Measurements from ENCODE around the gene PMM2. TPM values are rescaled to one million over a fixed set of nuclear protein-coding genes. Genes with fewer than 3 reads are reported as not detected.

Gene PMM2
- polyA plus RNA-seq, 1 donor (not counting 4 experiments of a cell fraction or from before 2014, with no cell fraction given): 38.6 TPM

GRCh38 chr16:8853611-8854010, 56.0 kb downstream of the PMM2 start:
- no peak overlapping the region for H3K9ac ChIP-seq (ENCODE audit: control insufficient read depth, extremely low read depth, insufficient read depth, low read length)
- H2AFZ ChIP-seq (ENCODE audit: control insufficient read depth, low read length): no peak overlapping the region
- DNase-seq (ENCODE audit: low read depth, low spot score) (no peak), FAIRE-seq (no peak)
- no peaks in the 10 kb centered on the region for H4K20me1 ChIP-seq (ENCODE audit: control insufficient read depth, extremely low read depth, insufficient read depth, low read length)
- no peaks in the 10 kb centered on the region for H3K9me3 ChIP-seq (ENCODE audit: control insufficient read depth, low read depth, low read length)
- TF ChIP-seq EZH2 (IDR thresholded peaks at IDR 0.05; ENCODE audit: low read length): no peak
- no peak for TF ChIP-seq CTCF (optimal IDR thresholded peaks at IDR 0.05 in 1 of 3, IDR thresholded peaks at IDR 0.05 in 1 of 3, conservative IDR thresholded peaks at IDR 0.05 in 1 of 3; ENCODE audit: extremely low read depth in 1 of 3, insufficient read depth in 2 of 3, low read length in 3 of 3)
- H3K4me1 ChIP-seq (ENCODE audit: control insufficient read depth, extremely low read depth, insufficient read depth, low read length): peaks cover 27% of the 10 kb centered on the region
- H3K4me3 ChIP-seq (ENCODE audit: control insufficient read depth in 2 of 3, extremely low read depth in 1 of 3, insufficient read depth in 2 of 3, low read depth in 1 of 3, low read length in 3 of 3): no peak overlapping the region
- H3K27ac ChIP-seq (ENCODE audit: control insufficient read depth, insufficient read depth, low read length): no peak overlapping the region
- peaks cover 23 to 34% of the 10 kb centered on the region in 2 experiments for H3K36me3 ChIP-seq (ENCODE audit: control insufficient read depth in 2 of 2, extremely low read depth in 1 of 2, insufficient read depth in 2 of 2, low read length in 2 of 2)
- dilution Hi-C loops (cut with MboI; ENCODE audit: extremely low pct_ligation_motif_present, low sequenced_read_pairs): no loop called here
- no peak overlapping the region for H3K4me2 ChIP-seq (ENCODE audit: control insufficient read depth, extremely low read depth, insufficient read depth, low read depth, low read length)
- H3K27me3 ChIP-seq (ENCODE audit: control insufficient read depth, extremely low read depth, insufficient read depth, low read length): no peaks in the 10 kb centered on the region
- peaks cover 2% of the 10 kb centered on the region for H3K9me1 ChIP-seq (ENCODE audit: control insufficient read depth, extremely low read depth, insufficient read depth, low read length)
- H3K79me2 ChIP-seq (ENCODE audit: control insufficient read depth, insufficient read depth, low read length): peaks cover 5% of the 10 kb centered on the region

GRCh38 chr16:8854298-8854948, 56.8 kb downstream of the PMM2 start:
- Histone ChIP-seq H3K4me1 (ENCODE audit: control insufficient read depth, extremely low read depth, insufficient read depth, low read length) (peaks cover 19% of the 10 kb centered on the region), H3K9me3 (ENCODE audit: control insufficient read depth, low read depth, low read length) (no peaks in the 10 kb centered on the region), H3K79me2 (ENCODE audit: control insufficient read depth, insufficient read depth, low read length) (peaks cover 13% of the 10 kb centered on the region), H3K27me3 (ENCODE audit: control insufficient read depth, extremely low read depth, insufficient read depth, low read length) (no peaks in the 10 kb centered on the region), H4K20me1 (ENCODE audit: control insufficient read depth, extremely low read depth, insufficient read depth, low read length) (no peaks in the 10 kb centered on the region), H3K36me3 (ENCODE audit: control insufficient read depth in 2 of 2, extremely low read depth in 1 of 2, insufficient read depth in 2 of 2, low read length in 2 of 2) (peaks cover 25 to 29% of the 10 kb centered on the region in 2 experiments), H2AFZ (ENCODE audit: control insufficient read depth, low read length) (no peak overlapping the region), H3K9me1 (ENCODE audit: control insufficient read depth, extremely low read depth, insufficient read depth, low read length) (peaks cover under 1% of the 10 kb centered on the region), H3K9ac (ENCODE audit: control insufficient read depth, extremely low read depth, insufficient read depth, low read length) (no peak overlapping the region), H3K4me2 (ENCODE audit: control insufficient read depth, extremely low read depth, insufficient read depth, low read depth, low read length) (no peak overlapping the region), H3K4me3 (ENCODE audit: control insufficient read depth in 2 of 3, extremely low read depth in 1 of 3, insufficient read depth in 2 of 3, low read depth in 1 of 3, low read length in 3 of 3) (no peak overlapping the region), H3K27ac (ENCODE audit: control insufficient read depth, insufficient read depth, low read length) (no peak overlapping the region)
- TF ChIP-seq EZH2 (IDR thresholded peaks at IDR 0.05; ENCODE audit: low read length) (no peak), CTCF (optimal IDR thresholded peaks at IDR 0.05 in 1 of 3, IDR thresholded peaks at IDR 0.05 in 1 of 3, conservative IDR thresholded peaks at IDR 0.05 in 1 of 3; ENCODE audit: extremely low read depth in 1 of 3, insufficient read depth in 2 of 3, low read length in 3 of 3) (no peak)
- DNase-seq (ENCODE audit: low read depth, low spot score) (no peak), FAIRE-seq (no peak)
- dilution Hi-C loops (cut with MboI; ENCODE audit: extremely low pct_ligation_motif_present, low sequenced_read_pairs): no loop called here

Measured in keratinocyte (primary cell).